A673 (cell line): ENCODE results near the gene LMBR1. TPM values are rescaled to one million over a fixed set of nuclear protein-coding genes. Genes with fewer than 3 reads are reported as not detected.

ENCODE experiments used
- BruUV-seq: library from RNA; stranded (reverse); fragments of 400-500 nt; replicated peaks from 2 replicates; lab custom pipeline; 2021; lab: Mats Ljungman, UMichigan
- CTCF ChIA-PET: fragments of 300-600 bp; sonication (Branson Sonifier 250); formaldehyde crosslinking; loops from one replicate; lab custom pipeline; 2022; ENCODE audit warnings: antibody characterized with exemption; lab: Charles Lee
- POLR2A ChIA-PET: fragments of 300-600 bp; sonication (Branson Sonifier 250); formaldehyde crosslinking; loops from one replicate; lab custom pipeline; 2022; ENCODE audit warnings: antibody characterized with exemption; ENCODE audit not compliant: low non-redundant PET; lab: Charles Lee
- DNase-seq: peaks from one replicate; pipeline ENCODE4 v3.0.0-alpha.2; 2015; ENCODE audit warnings: low spot score
- H3K27ac ChIP-seq: fragments of 200-600 bp; sonication (generic); 2 replicates; pipeline ENCODE4 v1.5.1; 2016; ENCODE audit warnings: mixed run types, low read depth, mild to moderate bottlenecking, mixed read lengths, antibody characterized with exemption, low read length; ENCODE audit not compliant: poor library complexity, severe bottlenecking
- H3K27me3 ChIP-seq: fragments of 200-600 bp; sonication (generic); replicated peaks from 2 replicates; pipeline ENCODE4 v1.6.1; 2017; ENCODE audit warnings: mixed run types, low read depth, mild to moderate bottlenecking, mixed read lengths, antibody characterized with exemption, low read length; ENCODE audit not compliant: insufficient read depth, poor library complexity
- H3K36me3 ChIP-seq: fragments of 200-600 bp; sonication (generic); 2 replicates; pipeline ENCODE4 v1.6.1; 2016; ENCODE audit warnings: mixed run types, mild to moderate bottlenecking, mixed read lengths, antibody characterized with exemption, low read length; ENCODE audit not compliant: insufficient read depth, poor library complexity, severe bottlenecking
- H3K4me1 ChIP-seq: fragments of 200-600 bp; sonication (generic); 2 replicates; pipeline ENCODE4 v1.6.1; 2017; ENCODE audit warnings: mixed run types, mild to moderate bottlenecking, mixed read lengths, antibody characterized with exemption, low read length; ENCODE audit not compliant: insufficient read depth, poor library complexity, severe bottlenecking
- H3K4me3 ChIP-seq: fragments of 200-600 bp; sonication (generic); 2 replicates; pipeline ENCODE4 v1.5.1; 2016; ENCODE audit warnings: low read depth, mixed run types, mild to moderate bottlenecking, mixed read lengths, low read length; ENCODE audit not compliant: poor library complexity, severe bottlenecking
- H3K9me3 ChIP-seq: fragments of 200-600 bp; sonication (generic); 2 replicates; pipeline ENCODE4 v1.6.1; 2016; ENCODE audit warnings: mixed run types, low read depth, mild to moderate bottlenecking, mixed read lengths, antibody characterized with exemption, low read length; ENCODE audit not compliant: poor library complexity, severe bottlenecking
- CTCF ChIP-seq: fragments of 300-800, 200-600 bp; sonication (generic); conservative IDR thresholded peaks from 2 replicates; pipeline ENCODE4 v1.5.1; 2017; ENCODE audit warnings: low read depth, mild to moderate bottlenecking, antibody characterized with exemption, low read length, moderate library complexity, mixed read lengths
- EZH2 ChIP-seq: fragments of 200-600 bp; sonication (generic); IDR thresholded peaks from 2 replicates; pipeline ENCODE4 v1.6.1; 2017; ENCODE audit warnings: borderline replicate concordance, low read depth, mild to moderate bottlenecking, mixed read lengths, antibody characterized with exemption, low read length; ENCODE audit not compliant: poor library complexity, severe bottlenecking
- intact Hi-C: fragments of 100-400 bp; cut with micrococcal nuclease; formaldehyde crosslinking; loops from one replicate; pipeline ENCODE4 v1.10.0; 2022; ENCODE audit not compliant: unreplicated experiment
- total RNA-seq: library from RNA; stranded (reverse); gene quantifications from 2 replicates; pipeline ENCODE4 v1.2.3, GENCODE V29; 2021

The LMBR1 gene
- total RNA-seq, 1 experiment from 2014 or later, result 50.7 TPM

GRCh38 chr7:156673902-156674301 is 219.1 kb downstream of the LMBR1 start:
- ChIA-PET POLR2A (no interaction called here), CTCF (no interaction called here)
- intact Hi-C loops, result no loop called here
- no TSS peak for BruUV-seq
- no peaks in the 10 kb centered on the region for H3K9me3 ChIP-seq
- no peak overlapping the region for H3K27ac ChIP-seq
- no peak for DNase-seq
- no peak overlapping the region for H3K4me3 ChIP-seq
- no peaks in the 10 kb centered on the region for H3K36me3 ChIP-seq
- H3K4me1 ChIP-seq, result no peaks in the 10 kb centered on the region
- TF ChIP-seq EZH2 (no peak), CTCF (no peak)
- H3K27me3 ChIP-seq, result no peaks in the 10 kb centered on the region

GRCh38 chr7:156673454-156673853 is 219.5 kb downstream of the LMBR1 start:
- TF ChIP-seq CTCF (no peak), EZH2 (no peak)
- no peak overlapping the region for H3K4me3 ChIP-seq
- BruUV-seq, result no TSS peak

GRCh38 chr7:156669035-156669828 is 223.8 kb downstream of the LMBR1 start:
- no peak overlapping the region for H3K27ac ChIP-seq
- POLR2A ChIA-PET, result no interaction called here
- TF ChIP-seq CTCF, result no peak
- TF ChIP-seq EZH2, result no peak
- intact Hi-C loops, result no loop called here
- no peaks in the 10 kb centered on the region for H3K4me1 ChIP-seq
- no peaks in the 10 kb centered on the region for H3K27me3 ChIP-seq
- H3K36me3 ChIP-seq, result no peaks in the 10 kb centered on the region
- no peak for DNase-seq
- CTCF ChIA-PET, result no interaction called here
- no peak overlapping the region for H3K4me3 ChIP-seq
- BruUV-seq, result no TSS peak
- no peaks in the 10 kb centered on the region for H3K9me3 ChIP-seq

More at GRCh38 chr7:156673454-156673853, 219.5 kb downstream of the LMBR1 start:
- intact Hi-C loops, result no loop called here
- no peak for DNase-seq
- ChIA-PET POLR2A (no interaction called here), CTCF (no interaction called here)
- Histone ChIP-seq H3K36me3 (no peaks in the 10 kb centered on the region), H3K27ac (no peak overlapping the region), H3K9me3 (no peaks in the 10 kb centered on the region), H3K4me1 (no peaks in the 10 kb centered on the region), H3K27me3 (no peaks in the 10 kb centered on the region)
